DOHH2 (cell line): ENCODE results near the gene CCT6A.
"Not testable (repeated sequence)": the region's sequence is repeated elsewhere in the genome, so short reads cannot be mapped to it uniquely, and the experiment has no call there.

Source experiments
- CTCF ChIP-seq: fragments of 200-600 bp; sonication (generic); IDR thresholded peaks from one replicate; pipeline ENCODE4 v1.5.1; 2014; ENCODE audit warnings: antibody characterized with exemption, mild to moderate bottlenecking, low read depth, low read length; ENCODE audit not compliant: poor library complexity, severe bottlenecking
- EZH2phosphoT487 ChIP-seq: fragments of 200-600 bp; sonication (generic); IDR thresholded peaks from 2 replicates; pipeline ENCODE4 v1.6.1; 2017; ENCODE audit warnings: borderline replicate concordance, mild to moderate bottlenecking, antibody characterized with exemption, low read length, moderate library complexity, mixed read lengths

GRCh38 chr7:56080726-56081435 is 29.3 kb downstream of the CCT6A start:
- not testable (repeated sequence) for TF ChIP-seq CTCF, EZH2phosphoT487
